Astrocyte of the hippocampus (primary cell): Measurements from ENCODE around the gene FSTL4.
"Not testable (repeated sequence)": the region's sequence is repeated elsewhere in the genome, so short reads cannot be mapped to it uniquely, and the experiment has no call there.

ENCODE experiments used
- DNase-seq: peaks from one replicate; pipeline ENCODE4 v3.0.0; 2011; ENCODE audit warnings: low read depth, low spot score

The FSTL4 gene

GRCh38 chr5:133227897-133228296 is 384.4 kb downstream of the FSTL4 start:
- no peak for DNase-seq

- DNase-seq = no peak
Measured at GRCh38 chr5:133227082-133227481, 385.3 kb downstream of the FSTL4 start.

GRCh38 chr5:133226186-133226585 is 386.2 kb downstream of the FSTL4 start:
- no peak for DNase-seq

GRCh38 chr5:133225671-133226152 is 386.6 kb downstream of the FSTL4 start:
- no peak for DNase-seq

- DNase-seq = no peak
Measured at GRCh38 chr5:133222979-133223378, 389.4 kb downstream of the FSTL4 start.

GRCh38 chr5:133222521-133222920 is 389.8 kb downstream of the FSTL4 start:
- no peak for DNase-seq

- DNase-seq = no peak
Measured at GRCh38 chr5:133222040-133222439, 390.3 kb downstream of the FSTL4 start.

- DNase-seq = no peak
Measured at GRCh38 chr5:133220851-133221674, 391.3 kb downstream of the FSTL4 start.

GRCh38 chr5:133219296-133219695 is 393.0 kb downstream of the FSTL4 start:
- no peak for DNase-seq

GRCh38 chr5:133216138-133216537 is 396.2 kb downstream of the FSTL4 start:
- not testable (repeated sequence) for DNase-seq

GRCh38 chr5:133214153-133214820 is 398.1 kb downstream of the FSTL4 start:
- no peak for DNase-seq

GRCh38 chr5:133205649-133206048 is 406.7 kb downstream of the FSTL4 start:
- no peak for DNase-seq

GRCh38 chr5:133205204-133205603 is 407.1 kb downstream of the FSTL4 start:
- DNase-seq = no peak

- no peak for DNase-seq
Measured at GRCh38 chr5:133203317-133204305, 408.7 kb downstream of the FSTL4 start.

- DNase-seq = no peak
Measured at GRCh38 chr5:133202066-133202665, 410.2 kb downstream of the FSTL4 start.

GRCh38 chr5:133201310-133201709 is 411.0 kb downstream of the FSTL4 start:
- DNase-seq = no peak

- DNase-seq = no peak
Measured at GRCh38 chr5:133200256-133200655, 412.1 kb downstream of the FSTL4 start.

- no peak for DNase-seq
Measured at GRCh38 chr5:133199417-133200178, 412.7 kb downstream of the FSTL4 start.

- DNase-seq = no peak
Measured at GRCh38 chr5:133198511-133198910, 413.8 kb downstream of the FSTL4 start.

GRCh38 chr5:133196441-133197085 is 415.8 kb downstream of the FSTL4 start:
- DNase-seq = no peak
